Tibial nerve (tissue), 4 donors: ENCODE measurements around the gene RPLP2. TPM values are rescaled to one million over a fixed set of nuclear protein-coding genes. Genes with fewer than 3 reads are reported as not detected.

Source experiments
- DNase-seq, 2 donors: peaks; one replicate each; pipeline ENCODE4 v3.0.0-alpha.2; 2019; ENCODE audit warnings: low spot score in 2 of 2
- H3K27ac ChIP-seq, 4 donors: fragments of 200-600 bp; sonication (generic) in 3 of 4; one replicate each; pipeline ENCODE4 v1.5.1; 2017 to 2019; ENCODE audit warnings: mild to moderate bottlenecking in 1 of 4
- H3K27me3 ChIP-seq, 2 donors: fragments of 200-600 bp; sonication (generic) in 1 of 2; one replicate each; pipeline versions ENCODE4 v1.5.1 to v1.6.0; 2017 to 2019
- H3K36me3 ChIP-seq, 3 donors: fragments of 200-600 bp; sonication (generic); one replicate each; pipeline ENCODE4 v1.5.1; 2018 to 2019
- H3K4me1 ChIP-seq, 4 donors: fragments of 200-600 bp; sonication (generic) in 3 of 4; one replicate each; pipeline ENCODE4 v1.5.1; 2017 to 2019
- H3K4me3 ChIP-seq, 4 donors: fragments of 200-600 bp; sonication (generic) in 3 of 4; one replicate each; pipeline ENCODE4 v1.5.1; 2017 to 2019; ENCODE audit warnings: mild to moderate bottlenecking in 1 of 4, moderate library complexity in 1 of 4
- H3K9me3 ChIP-seq, 4 donors: fragments of 200-600 bp; sonication (generic) in 3 of 4; one replicate each; pipeline ENCODE4 v1.5.1; 2017 to 2019
- CTCF ChIP-seq, 5 experiments: fragments of 200-600 bp in 3 of 5; fragments of 450-650 bp in 2 of 5; sonication (generic) in 3 of 5; IDR thresholded peaks; one replicate each; pipeline ENCODE4 v1.5.1; 2016 to 2019; ENCODE audit warnings: antibody characterized with exemption in 5 of 5, mild to moderate bottlenecking in 3 of 5, moderate library complexity in 2 of 5
- EP300 ChIP-seq, 2 donors: sonication (generic); formaldehyde crosslinking; IDR thresholded peaks; one replicate each; pipeline ENCODE4 v1.6.1; 2017; ENCODE audit warnings: antibody characterized with exemption in 2 of 2, mild to moderate bottlenecking in 1 of 2
- POLR2A ChIP-seq, 2 donors: fragments of 450-650 bp; IDR thresholded peaks; one replicate each; pipeline ENCODE4 v1.6.1; 2017; ENCODE audit warnings: antibody characterized with exemption in 2 of 2, mild to moderate bottlenecking in 2 of 2, moderate library complexity in 2 of 2
- WGBS, 2 donors: methylation state at CpG; one replicate each; pipeline ENCODE4 v1.1.5; 2018; 5-methylcytosine and 5-hydroxymethylcytosine counted together
- total RNA-seq, 4 donors: library from RNA; depleted of rRNA; stranded (reverse); fragments of >200 nt; gene quantifications; one replicate each; pipeline ENCODE4 v1.1.0, GENCODE V29; 2016

RPLP2 gene
- total RNA-seq, 4 donors from 2014 or later: 404 to 765 (median 584) TPM

- H3K4me3 ChIP-seq: no peak overlapping the region
- H3K27me3 ChIP-seq: peaks cover 0 to 33% of the 10 kb centered on the region in 2 donors
- TF ChIP-seq EP300 (IDR thresholded peaks at IDR 0.05) (no peak), POLR2A (IDR thresholded peaks at IDR 0.05) (no peak), CTCF (IDR thresholded peaks at IDR 0.05) (no peak)
- H3K9me3 ChIP-seq: no peaks in the 10 kb centered on the region
- H3K27ac ChIP-seq: no peak overlapping the region
- DNase-seq: no peak
- WGBS, 2 donors: 64 to 66% methylated on average over 8 to 9 of the region's 15 CpGs
- H3K36me3 ChIP-seq: peaks cover 0 to 41% (median 0%) of the 10 kb centered on the region in 3 donors
- H3K4me1 ChIP-seq: peaks cover 0 to 39% (median 18%) of the 10 kb centered on the region in 4 donors
Observed at GRCh38 chr11:792535-792821, 17.3 kb upstream of the RPLP2 start.

GRCh38 chr11:792873-793272 is 16.9 kb upstream of the RPLP2 start:
- no peak for DNase-seq
- Histone ChIP-seq H3K4me1 (peaks cover 0 to 39% (median 18%) of the 10 kb centered on the region in 4 donors), H3K27me3 (peaks cover 0 to 29% of the 10 kb centered on the region in 2 donors), H3K9me3 (no peaks in the 10 kb centered on the region), H3K4me3 (no peak overlapping the region), H3K27ac (no peak overlapping the region), H3K36me3 (peaks cover 0 to 39% (median 0%) of the 10 kb centered on the region in 3 donors)
- 81 to 85% methylated on average over 6 to 11 of the region's 13 CpGs for WGBS, 2 donors
- TF ChIP-seq POLR2A (IDR thresholded peaks at IDR 0.05) (no peak), CTCF (IDR thresholded peaks at IDR 0.05) (no peak), EP300 (IDR thresholded peaks at IDR 0.05) (no peak)

- WGBS, 2 donors: 89 to 91% methylated on average over 5 to 7 of the region's 7 CpGs
- H3K9me3 ChIP-seq: no peaks in the 10 kb centered on the region
- DNase-seq: no peak
- peaks cover 0 to 43% (median 22%) of the 10 kb centered on the region in 4 donors for H3K4me1 ChIP-seq
- H3K36me3 ChIP-seq: peaks cover 0 to 39% (median 0%) of the 10 kb centered on the region in 3 donors
- TF ChIP-seq EP300 (IDR thresholded peaks at IDR 0.05) (no peak), CTCF (IDR thresholded peaks at IDR 0.05) (no peak), POLR2A (IDR thresholded peaks at IDR 0.05) (no peak)
- no peak overlapping the region for H3K27ac ChIP-seq
- no peak overlapping the region for H3K4me3 ChIP-seq
- H3K27me3 ChIP-seq: peaks cover 0 to 24% of the 10 kb centered on the region in 2 donors
Observed at GRCh38 chr11:793556-793955, 16.2 kb upstream of the RPLP2 start.

GRCh38 chr11:794013-794765 is 15.6 kb upstream of the RPLP2 start:
- WGBS, 2 donors: 80 to 85% methylated on average over 19 to 28 of the region's 31 CpGs
- Histone ChIP-seq H3K27ac (peak overlapping the region in 1 of 4 donors; percentile 91), H3K27me3 (peaks cover 0 to 17% of the 10 kb centered on the region in 2 donors), H3K9me3 (no peaks in the 10 kb centered on the region), H3K4me3 (no peak overlapping the region), H3K4me1 (peaks cover 0 to 45% (median 22%) of the 10 kb centered on the region in 4 donors), H3K36me3 (peaks cover 0 to 42% (median 0%) of the 10 kb centered on the region in 3 donors)
- DNase-seq: no peak
- TF ChIP-seq CTCF (IDR thresholded peaks at IDR 0.05) (no peak), POLR2A (IDR thresholded peaks at IDR 0.05) (no peak), EP300 (IDR thresholded peaks at IDR 0.05) (no peak)
